Ovary (tissue), 9 donors: ENCODE data around the gene ATL1. TPM values are rescaled to one million over a fixed set of nuclear protein-coding genes. Genes with fewer than 3 reads are reported as not detected.

Experiments used
- DNase-seq, 5 donors: peaks; one replicate each; pipeline ENCODE4 v3.0.0-alpha.2; 2019 to 2020
- H3K27ac ChIP-seq, 2 donors: fragments of 200-600 bp; one replicate each; pipeline versions ENCODE4 v1.5.1 to v1.8.0; 2019 to 2022
- H3K27me3 ChIP-seq: fragments of 200-600 bp; one replicate; pipeline ENCODE4 v1.8.0; 2022
- H3K36me3 ChIP-seq: fragments of 200-600 bp; sonication (generic); one replicate; pipeline ENCODE4 v1.5.1; 2019
- H3K4me1 ChIP-seq: one replicate; pipeline ENCODE4 v1.8.1; 2013; ENCODE audit warnings: mild to moderate bottlenecking, moderate library complexity; ENCODE audit not compliant: insufficient read depth
- H3K4me3 ChIP-seq: fragments of 200-600 bp; sonication (generic); one replicate; pipeline ENCODE4 v1.5.1; 2017
- H3K9me3 ChIP-seq, 2 donors: fragments of 200-600 bp in 1 of 2; sonication (generic) in 1 of 2; one replicate each; pipeline versions ENCODE4 v1.5.1 to v1.8.1; 2013 to 2019; ENCODE audit warnings: mild to moderate bottlenecking in 1 of 2, moderate library complexity in 1 of 2
- EP300 ChIP-seq: sonication (generic); formaldehyde crosslinking; IDR thresholded peaks from one replicate; pipeline ENCODE4 v1.6.1; 2017; ENCODE audit warnings: antibody characterized with exemption
- POLR2A ChIP-seq: fragments of 450-650 bp; IDR thresholded peaks from one replicate; pipeline ENCODE4 v1.6.1; 2017; ENCODE audit warnings: antibody characterized with exemption, mild to moderate bottlenecking, moderate library complexity
- WGBS, 3 donors: extraction: QIAGEN DNeasy Blood & Tissue Kit in 1 of 3; methylation state at CpG; one replicate each; pipeline versions ENCODE4 v1.1.5 to v1.1.7; 2013 to 2017; 5-methylcytosine and 5-hydroxymethylcytosine counted together
- intact Hi-C, 4 donors: fragments of 100-400 bp; cut with DNase I; formaldehyde crosslinking; loops; one replicate each; pipeline versions ENCODE4 v1.11.0 to v1.15.1; 2022 to 2023
- polyA plus RNA-seq, 2 donors: library from polyadenylated mRNA; stranded (reverse); fragments of 200-250 nt in 1 of 2; fragments of 350-450 nt in 1 of 2; fragmentation: Illumina TruSeq in 1 of 2; extraction: RNeasy Lipid Tissue Mini Kit (QIAGEN cat#74804) in 1 of 2; gene quantifications; one replicate each; pipeline ENCODE4 v1.2.3, GENCODE V29; 2013 to 2014
- total RNA-seq, 7 donors: library from RNA; depleted of rRNA in 2 of 7; stranded (reverse); fragments of >200 nt in 2 of 7; fragmentation: NEBNext Ultra II Directional in 3 of 7; extraction: Animal tissue kit (Norgen Biotek cat#: 25700) in 3 of 7; gene quantifications; one replicate each; pipeline versions ENCODE4 v1.1.0 to v1.2.4, GENCODE V29; 2016 to 2023
- TF ChIP-seq, protein P1 (sequence below), 3 donors: fragments of 450-650 bp in 2 of 3; fragments of 200-600 bp in 1 of 3; IDR thresholded peaks; one replicate each; pipeline versions ENCODE4 v1.5.1 to v1.8.0; 2016 to 2022; ENCODE audit warnings: antibody characterized with exemption in 3 of 3, mild to moderate bottlenecking in 1 of 3
- donor health status: DM: no; HTN: no; CAD: no; lungs with moderate emphysema.
- donor health status: DM: no; HTN: no; CAD: no.
- donor health status: Bipolar disorder and iron deficiency.
- donor health status: DM: yes; HTN: yes; CAD: no.
- donor health status: DM: no; HTN: no; CAD: no.
- donor health status: DM: yes; HTN: yes; CAD: no.

ATL1 gene
- total and polyA plus RNA-seq, 9 donors, result 6.6 to 11.8 (median 10.7) TPM

DNA sequence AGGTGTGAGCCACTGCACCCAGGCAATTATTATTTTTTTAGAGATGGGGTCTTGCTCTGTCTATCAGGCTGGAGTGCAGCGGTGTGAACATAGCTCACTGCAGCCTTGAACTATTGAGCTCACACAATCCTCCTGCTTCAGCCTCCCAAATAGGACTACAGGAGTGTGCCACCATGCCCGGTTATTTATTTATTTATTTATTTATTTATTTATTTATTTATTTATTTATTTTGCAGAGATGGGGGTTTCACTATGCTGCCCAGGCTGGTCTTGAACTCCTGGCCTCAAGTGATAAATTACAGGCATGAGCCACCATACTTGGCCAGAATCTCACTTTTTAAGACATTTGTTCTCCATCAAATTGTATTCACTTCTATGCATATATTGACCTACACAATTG is 56.3 kb downstream of the ATL1 start:
- H3K36me3 ChIP-seq, result no peaks in the 10 kb centered on the region
- TF ChIP-seq, protein P1, sequence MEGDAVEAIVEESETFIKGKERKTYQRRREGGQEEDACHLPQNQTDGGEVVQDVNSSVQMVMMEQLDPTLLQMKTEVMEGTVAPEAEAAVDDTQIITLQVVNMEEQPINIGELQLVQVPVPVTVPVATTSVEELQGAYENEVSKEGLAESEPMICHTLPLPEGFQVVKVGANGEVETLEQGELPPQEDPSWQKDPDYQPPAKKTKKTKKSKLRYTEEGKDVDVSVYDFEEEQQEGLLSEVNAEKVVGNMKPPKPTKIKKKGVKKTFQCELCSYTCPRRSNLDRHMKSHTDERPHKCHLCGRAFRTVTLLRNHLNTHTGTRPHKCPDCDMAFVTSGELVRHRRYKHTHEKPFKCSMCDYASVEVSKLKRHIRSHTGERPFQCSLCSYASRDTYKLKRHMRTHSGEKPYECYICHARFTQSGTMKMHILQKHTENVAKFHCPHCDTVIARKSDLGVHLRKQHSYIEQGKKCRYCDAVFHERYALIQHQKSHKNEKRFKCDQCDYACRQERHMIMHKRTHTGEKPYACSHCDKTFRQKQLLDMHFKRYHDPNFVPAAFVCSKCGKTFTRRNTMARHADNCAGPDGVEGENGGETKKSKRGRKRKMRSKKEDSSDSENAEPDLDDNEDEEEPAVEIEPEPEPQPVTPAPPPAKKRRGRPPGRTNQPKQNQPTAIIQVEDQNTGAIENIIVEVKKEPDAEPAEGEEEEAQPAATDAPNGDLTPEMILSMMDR (IDR thresholded peaks at IDR 0.05), result no peak
- TF ChIP-seq EP300 (no peak), POLR2A (no peak)
- 93 to 100% (median 94%) methylated on average over 2 of the region's 2 CpGs for WGBS, 3 donors
- intact Hi-C loops, result loop anchor here in 1 of 4 donors (10.0 kb wide), 1 partner anchor 159 kb away; no protein-coding TSS in a partner anchor
- no peak overlapping the region for H3K4me3 ChIP-seq
- H3K27me3 ChIP-seq, result no peaks in the 10 kb centered on the region
- H3K4me1 ChIP-seq, result no peaks in the 10 kb centered on the region
- no peak for DNase-seq
- H3K9me3 ChIP-seq, result no peaks in the 10 kb centered on the region
- H3K27ac ChIP-seq, result no peak overlapping the region

DNA sequence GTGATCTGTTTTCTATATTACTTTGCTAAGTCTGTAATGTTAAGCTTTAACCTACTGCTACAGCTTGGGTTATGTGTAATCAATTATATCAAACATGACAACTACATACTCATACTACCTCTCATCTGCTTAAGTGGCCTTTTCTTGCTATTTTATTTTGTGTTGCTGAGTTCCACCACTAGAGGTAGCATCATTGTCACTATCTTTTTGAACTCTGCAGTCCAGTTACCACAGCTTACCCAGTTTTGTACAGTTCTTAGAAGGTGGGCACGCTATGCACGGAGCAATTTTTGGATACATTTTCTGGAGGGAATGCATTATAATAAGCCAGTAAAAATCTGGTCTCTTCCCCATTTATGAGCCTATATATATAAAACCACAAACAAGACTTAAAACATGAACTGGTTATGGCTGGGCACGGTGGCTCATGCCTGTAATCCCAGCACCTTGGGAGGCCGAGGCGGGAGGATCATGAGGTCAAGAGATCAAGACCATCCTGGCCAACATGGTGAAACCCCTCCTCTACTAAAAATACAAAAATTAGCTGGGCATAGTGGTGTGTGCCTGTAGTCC is 59.7 kb downstream of the ATL1 start:
- WGBS, 3 donors, result 70 to 80% (median 73%) methylated on average over 5 of the region's 5 CpGs
- Histone ChIP-seq H3K4me3 (no peak overlapping the region), H3K36me3 (no peaks in the 10 kb centered on the region), H3K27ac (no peak overlapping the region), H3K9me3 (no peaks in the 10 kb centered on the region), H3K27me3 (no peaks in the 10 kb centered on the region), H3K4me1 (no peaks in the 10 kb centered on the region)
- intact Hi-C loops, result loop anchor here in 2 of 4 donors (10.0 kb wide), 1 partner anchor 155 kb away; no protein-coding TSS in a partner anchor
- TF ChIP-seq, protein P1 (IDR thresholded peaks at IDR 0.05), result peak; percentile 18 to 64 (median 43)
- TF ChIP-seq POLR2A (no peak), EP300 (no peak)
- no peak for DNase-seq

DNA sequence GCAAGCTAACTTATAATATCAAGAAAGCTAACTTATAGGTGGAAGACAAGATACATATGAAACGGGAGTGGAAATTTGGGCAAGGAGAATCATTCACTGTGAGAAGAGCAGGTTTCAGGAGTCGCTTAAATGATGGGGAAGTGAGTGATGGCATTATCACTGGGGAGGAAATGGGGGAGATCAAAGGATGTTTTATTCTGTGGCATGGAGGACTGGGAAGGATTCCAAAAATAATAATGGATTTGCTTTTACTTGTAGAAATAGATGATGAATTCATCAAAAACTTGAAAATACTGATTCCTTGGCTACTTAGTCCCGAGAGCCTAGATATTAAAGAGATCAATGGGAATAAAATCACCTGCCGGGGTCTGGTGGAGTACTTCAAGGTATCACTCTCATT is 60.4 kb downstream of the ATL1 start:
- H3K9me3 ChIP-seq, result no peaks in the 10 kb centered on the region
- no peaks in the 10 kb centered on the region for H3K36me3 ChIP-seq
- intact Hi-C loops, result loop anchor here in 1 of 4 donors (10.0 kb wide), 1 partner anchor 154 kb away; no protein-coding TSS in a partner anchor
- no peaks in the 10 kb centered on the region for H3K4me1 ChIP-seq
- WGBS, 3 donors, result 81 to 83% (median 83%) methylated on average over 4 of the region's 4 CpGs
- no peak overlapping the region for H3K27ac ChIP-seq
- H3K27me3 ChIP-seq, result no peaks in the 10 kb centered on the region
- H3K4me3 ChIP-seq, result no peak overlapping the region
- TF ChIP-seq EP300, result no peak
- TF ChIP-seq, protein P1 (IDR thresholded peaks at IDR 0.05), result no peak
- no peak for TF ChIP-seq POLR2A
- no peak for DNase-seq

DNA sequence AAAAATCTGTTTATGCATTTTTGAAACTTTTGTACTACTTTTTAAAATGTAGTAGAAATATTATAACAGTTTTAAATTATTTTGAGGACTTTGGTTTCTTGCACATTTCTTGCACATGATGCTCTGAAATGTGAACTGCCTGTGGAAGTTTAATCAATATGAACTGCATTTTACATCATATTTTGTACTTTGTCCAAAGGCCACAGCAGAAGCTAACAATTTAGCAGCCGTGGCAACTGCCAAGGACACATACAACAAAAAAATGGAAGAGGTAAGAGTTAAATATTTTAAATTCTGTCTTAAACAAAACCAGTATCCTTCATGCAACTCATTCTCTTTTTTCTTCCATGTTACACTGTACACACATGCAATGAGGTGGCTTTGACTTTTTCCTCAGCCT is 63.0 kb downstream of the ATL1 start:
- whole genome bisulfite sequencing, 3 donors, result 16 to 46% (median 28%) methylated on average over 1 of the region's 1 CpG
- H3K36me3 ChIP-seq, result no peaks in the 10 kb centered on the region

More for the DNA sequence above, 63.0 kb downstream of the ATL1 start:
- H3K9me3 ChIP-seq, result no peaks in the 10 kb centered on the region
- H3K27me3 ChIP-seq, result no peaks in the 10 kb centered on the region
- H3K4me1 ChIP-seq, result no peaks in the 10 kb centered on the region
- no peak overlapping the region for H3K4me3 ChIP-seq
- intact Hi-C loops, result loop anchor here in 1 of 4 donors (10.0 kb wide), 1 partner anchor 152 kb away; no protein-coding TSS in a partner anchor
- TF ChIP-seq EP300 (no peak), POLR2A (no peak)
- TF ChIP-seq, protein P1 (IDR thresholded peaks at IDR 0.05), result no peak
- DNase-seq, result no peak
- H3K27ac ChIP-seq, result no peak overlapping the region
